HepG2 (cell line): ENCODE results near the gene NMRAL1. TPM values are rescaled to one million over a fixed set of nuclear protein-coding genes. Genes with fewer than 3 reads are reported as not detected.

Source experiments
- BHLHE40 ChIP-seq: IDR thresholded peaks from 2 replicates; pipeline ENCODE4 v1.6.1; 2011; ENCODE audit warnings: low read length, improper control_type of control experiment
- CBX5 ChIP-seq: sonication (generic); formaldehyde crosslinking; IDR thresholded peaks from 2 replicates; pipeline ENCODE4 v1.4.0; 2020; ENCODE audit warnings: missing genetic modification reagents, borderline replicate concordance
- HNRNPK ChIP-seq: fragments of 200-400 bp; formaldehyde crosslinking; IDR thresholded peaks from 2 replicates; pipeline ENCODE4 v1.6.1; 2018; ENCODE audit warnings: low read length, low read depth, moderate library complexity, mild to moderate bottlenecking; ENCODE audit not compliant: poor library complexity, severe bottlenecking
- MED1 ChIP-seq: sonication (generic); formaldehyde crosslinking; IDR thresholded peaks from 2 replicates; pipeline ENCODE4 v1.4.0; 2020; ENCODE audit warnings: missing genetic modification reagents
- SKI ChIP-seq: fragments of 450-650 bp; IDR thresholded peaks from one replicate; pipeline ENCODE4 v1.6.1; 2018; ENCODE audit warnings: mild to moderate bottlenecking; ENCODE audit not compliant: partially characterized antibody
- polyA plus RNA-seq, 8 experiments: library from polyadenylated mRNA; depleted of rRNA in 3 of 8; stranded (reverse) in 7 of 8; unstranded in 1 of 8; fragments of >200 nt; fragmentation: Illumina TruSeq in 4 of 8; extraction: Trizol in 4 of 8; gene quantifications; 2 replicates each; pipeline versions ENCODE4 v1.2.1 to v1.2.3, GENCODE V29; 2011 to 2016; ENCODE audit warnings: low read depth in 4 of 8, missing spikeins in 1 of 8, mixed read lengths in 1 of 8; ENCODE audit not compliant: insufficient read depth in 1 of 8
- total RNA-seq, 5 experiments: library from RNA; depleted of rRNA; stranded (reverse); fragments of >200 nt; fragmentation: Illumina TruSeq; extraction: Trizol; gene quantifications; 2 replicates each; pipeline ENCODE4 v1.2.3, GENCODE V29; 2016; ENCODE audit warnings: low read depth in 1 of 5
- TF ChIP-seq, protein P1 (sequence below): sonication (generic); formaldehyde crosslinking; conservative IDR thresholded peaks from 2 replicates; pipeline ENCODE4 v1.4.0; 2020; ENCODE audit warnings: missing genetic modification reagents
- TF ChIP-seq, protein P2 (sequence below): sonication (generic); formaldehyde crosslinking; IDR thresholded peaks from 2 replicates; pipeline ENCODE4 v1.9.0; 2021; ENCODE audit warnings: missing genetic modification reagents, borderline replicate concordance
- TF ChIP-seq, protein P3 (sequence below): sonication (generic); formaldehyde crosslinking; IDR thresholded peaks from 2 replicates; pipeline ENCODE4; 2020; ENCODE audit warnings: missing genetic modification reagents, mild to moderate bottlenecking, borderline replicate concordance
- TF ChIP-seq, protein P4 (sequence below), 2 experiments: fragments of 450-650 bp in 1 of 2; sonication (generic) in 1 of 2; formaldehyde crosslinking in 1 of 2; IDR thresholded peaks; 2 replicates each; pipeline versions ENCODE4 v1.6.1 to v1.8.0; 2016 to 2022; ENCODE audit warnings: antibody characterized with exemption in 1 of 2, mild to moderate bottlenecking in 1 of 2, missing genetic modification reagents in 1 of 2

The NMRAL1 gene
- total and polyA plus RNA-seq, 2 of the 13 experiments (the other 11 are each of a cell fraction or from before 2014, with no cell fraction given), result 30.8 to 33.1 TPM

DNA sequence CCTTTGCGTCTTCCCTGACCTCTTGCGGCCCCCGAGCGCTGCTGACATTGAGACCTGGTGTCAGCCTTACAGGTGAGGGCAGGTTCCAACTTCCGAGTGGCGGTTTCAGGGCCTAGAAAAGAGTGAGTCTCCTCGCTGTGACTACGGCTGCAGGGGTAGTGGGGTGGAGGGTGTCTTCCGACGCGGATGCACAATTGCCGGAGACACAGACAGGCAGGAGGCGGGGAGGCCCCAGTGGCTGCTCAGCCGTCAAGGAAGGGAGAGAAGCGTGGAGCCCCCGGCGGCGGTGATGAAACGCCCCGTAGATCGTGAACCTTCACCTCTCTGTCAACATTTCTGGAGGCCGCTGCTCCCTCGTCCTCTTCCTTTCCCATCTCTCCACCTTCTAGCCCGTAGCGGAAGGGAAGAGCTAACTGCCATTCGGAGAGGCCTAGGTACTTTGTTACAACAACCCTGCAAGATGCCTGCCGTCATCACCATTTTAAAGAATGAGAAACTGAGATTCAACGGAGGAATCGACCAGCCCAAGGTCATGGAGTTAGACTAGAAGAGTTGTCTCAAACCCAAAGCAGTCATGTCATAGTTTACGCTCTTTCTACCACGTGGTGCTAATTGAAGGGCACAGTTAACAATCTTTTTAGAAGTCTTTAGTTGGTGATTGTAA is 48.3 kb downstream of the NMRAL1 start (continued):
- TF ChIP-seq, protein P1, sequence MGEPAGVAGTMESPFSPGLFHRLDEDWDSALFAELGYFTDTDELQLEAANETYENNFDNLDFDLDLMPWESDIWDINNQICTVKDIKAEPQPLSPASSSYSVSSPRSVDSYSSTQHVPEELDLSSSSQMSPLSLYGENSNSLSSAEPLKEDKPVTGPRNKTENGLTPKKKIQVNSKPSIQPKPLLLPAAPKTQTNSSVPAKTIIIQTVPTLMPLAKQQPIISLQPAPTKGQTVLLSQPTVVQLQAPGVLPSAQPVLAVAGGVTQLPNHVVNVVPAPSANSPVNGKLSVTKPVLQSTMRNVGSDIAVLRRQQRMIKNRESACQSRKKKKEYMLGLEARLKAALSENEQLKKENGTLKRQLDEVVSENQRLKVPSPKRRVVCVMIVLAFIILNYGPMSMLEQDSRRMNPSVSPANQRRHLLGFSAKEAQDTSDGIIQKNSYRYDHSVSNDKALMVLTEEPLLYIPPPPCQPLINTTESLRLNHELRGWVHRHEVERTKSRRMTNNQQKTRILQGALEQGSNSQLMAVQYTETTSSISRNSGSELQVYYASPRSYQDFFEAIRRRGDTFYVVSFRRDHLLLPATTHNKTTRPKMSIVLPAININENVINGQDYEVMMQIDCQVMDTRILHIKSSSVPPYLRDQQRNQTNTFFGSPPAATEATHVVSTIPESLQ (CRISPR knock-in tag), result no peak
- no peak for TF ChIP-seq HNRNPK
- TF ChIP-seq, protein P2, sequence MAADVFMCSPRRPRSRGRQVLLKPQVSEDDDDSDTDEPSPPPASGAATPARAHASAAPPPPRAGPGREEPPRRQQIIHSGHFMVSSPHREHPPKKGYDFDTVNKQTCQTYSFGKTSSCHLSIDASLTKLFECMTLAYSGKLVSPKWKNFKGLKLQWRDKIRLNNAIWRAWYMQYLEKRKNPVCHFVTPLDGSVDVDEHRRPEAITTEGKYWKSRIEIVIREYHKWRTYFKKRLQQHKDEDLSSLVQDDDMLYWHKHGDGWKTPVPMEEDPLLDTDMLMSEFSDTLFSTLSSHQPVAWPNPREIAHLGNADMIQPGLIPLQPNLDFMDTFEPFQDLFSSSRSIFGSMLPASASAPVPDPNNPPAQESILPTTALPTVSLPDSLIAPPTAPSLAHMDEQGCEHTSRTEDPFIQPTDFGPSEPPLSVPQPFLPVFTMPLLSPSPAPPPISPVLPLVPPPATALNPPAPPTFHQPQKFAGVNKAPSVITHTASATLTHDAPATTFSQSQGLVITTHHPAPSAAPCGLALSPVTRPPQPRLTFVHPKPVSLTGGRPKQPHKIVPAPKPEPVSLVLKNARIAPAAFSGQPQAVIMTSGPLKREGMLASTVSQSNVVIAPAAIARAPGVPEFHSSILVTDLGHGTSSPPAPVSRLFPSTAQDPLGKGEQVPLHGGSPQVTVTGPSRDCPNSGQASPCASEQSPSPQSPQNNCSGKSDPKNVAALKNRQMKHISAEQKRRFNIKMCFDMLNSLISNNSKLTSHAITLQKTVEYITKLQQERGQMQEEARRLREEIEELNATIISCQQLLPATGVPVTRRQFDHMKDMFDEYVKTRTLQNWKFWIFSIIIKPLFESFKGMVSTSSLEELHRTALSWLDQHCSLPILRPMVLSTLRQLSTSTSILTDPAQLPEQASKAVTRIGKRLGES, result no peak
- peak; percentile 67 for TF ChIP-seq MED1 (CRISPR knock-in tag)
- no peak for TF ChIP-seq SKI
- TF ChIP-seq BHLHE40, result no peak
- peak; percentile 14; the same call in 1 of the 2 replicates for TF ChIP-seq CBX5 (CRISPR knock-in tag)
- TF ChIP-seq, protein P3, sequence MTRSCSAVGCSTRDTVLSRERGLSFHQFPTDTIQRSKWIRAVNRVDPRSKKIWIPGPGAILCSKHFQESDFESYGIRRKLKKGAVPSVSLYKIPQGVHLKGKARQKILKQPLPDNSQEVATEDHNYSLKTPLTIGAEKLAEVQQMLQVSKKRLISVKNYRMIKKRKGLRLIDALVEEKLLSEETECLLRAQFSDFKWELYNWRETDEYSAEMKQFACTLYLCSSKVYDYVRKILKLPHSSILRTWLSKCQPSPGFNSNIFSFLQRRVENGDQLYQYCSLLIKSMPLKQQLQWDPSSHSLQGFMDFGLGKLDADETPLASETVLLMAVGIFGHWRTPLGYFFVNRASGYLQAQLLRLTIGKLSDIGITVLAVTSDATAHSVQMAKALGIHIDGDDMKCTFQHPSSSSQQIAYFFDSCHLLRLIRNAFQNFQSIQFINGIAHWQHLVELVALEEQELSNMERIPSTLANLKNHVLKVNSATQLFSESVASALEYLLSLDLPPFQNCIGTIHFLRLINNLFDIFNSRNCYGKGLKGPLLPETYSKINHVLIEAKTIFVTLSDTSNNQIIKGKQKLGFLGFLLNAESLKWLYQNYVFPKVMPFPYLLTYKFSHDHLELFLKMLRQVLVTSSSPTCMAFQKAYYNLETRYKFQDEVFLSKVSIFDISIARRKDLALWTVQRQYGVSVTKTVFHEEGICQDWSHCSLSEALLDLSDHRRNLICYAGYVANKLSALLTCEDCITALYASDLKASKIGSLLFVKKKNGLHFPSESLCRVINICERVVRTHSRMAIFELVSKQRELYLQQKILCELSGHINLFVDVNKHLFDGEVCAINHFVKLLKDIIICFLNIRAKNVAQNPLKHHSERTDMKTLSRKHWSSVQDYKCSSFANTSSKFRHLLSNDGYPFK, result peak; percentile 79; the same call in 1 of the 2 replicates
- TF ChIP-seq, protein P4, sequence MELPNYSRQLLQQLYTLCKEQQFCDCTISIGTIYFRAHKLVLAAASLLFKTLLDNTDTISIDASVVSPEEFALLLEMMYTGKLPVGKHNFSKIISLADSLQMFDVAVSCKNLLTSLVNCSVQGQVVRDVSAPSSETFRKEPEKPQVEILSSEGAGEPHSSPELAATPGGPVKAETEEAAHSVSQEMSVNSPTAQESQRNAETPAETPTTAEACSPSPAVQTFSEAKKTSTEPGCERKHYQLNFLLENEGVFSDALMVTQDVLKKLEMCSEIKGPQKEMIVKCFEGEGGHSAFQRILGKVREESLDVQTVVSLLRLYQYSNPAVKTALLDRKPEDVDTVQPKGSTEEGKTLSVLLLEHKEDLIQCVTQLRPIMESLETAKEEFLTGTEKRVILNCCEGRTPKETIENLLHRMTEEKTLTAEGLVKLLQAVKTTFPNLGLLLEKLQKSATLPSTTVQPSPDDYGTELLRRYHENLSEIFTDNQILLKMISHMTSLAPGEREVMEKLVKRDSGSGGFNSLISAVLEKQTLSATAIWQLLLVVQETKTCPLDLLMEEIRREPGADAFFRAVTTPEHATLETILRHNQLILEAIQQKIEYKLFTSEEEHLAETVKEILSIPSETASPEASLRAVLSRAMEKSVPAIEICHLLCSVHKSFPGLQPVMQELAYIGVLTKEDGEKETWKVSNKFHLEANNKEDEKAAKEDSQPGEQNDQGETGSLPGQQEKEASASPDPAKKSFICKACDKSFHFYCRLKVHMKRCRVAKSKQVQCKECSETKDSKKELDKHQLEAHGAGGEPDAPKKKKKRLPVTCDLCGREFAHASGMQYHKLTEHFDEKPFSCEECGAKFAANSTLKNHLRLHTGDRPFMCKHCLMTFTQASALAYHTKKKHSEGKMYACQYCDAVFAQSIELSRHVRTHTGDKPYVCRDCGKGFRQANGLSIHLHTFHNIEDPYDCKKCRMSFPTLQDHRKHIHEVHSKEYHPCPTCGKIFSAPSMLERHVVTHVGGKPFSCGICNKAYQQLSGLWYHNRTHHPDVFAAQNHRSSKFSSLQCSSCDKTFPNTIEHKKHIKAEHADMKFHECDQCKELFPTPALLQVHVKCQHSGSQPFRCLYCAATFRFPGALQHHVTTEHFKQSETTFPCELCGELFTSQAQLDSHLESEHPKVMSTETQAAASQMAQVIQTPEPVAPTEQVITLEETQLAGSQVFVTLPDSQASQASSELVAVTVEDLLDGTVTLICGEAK (IDR thresholded peaks at IDR 0.05), result no peak
- TF ChIP-seq, protein P4 (CRISPR knock-in tag; IDR thresholded peaks at IDR 0.05), result peak; percentile 56; the same call in 1 of the 2 replicates
